Measurements from ENCODE around the gene IL22RA1.

The IL22RA1 gene

DNA sequence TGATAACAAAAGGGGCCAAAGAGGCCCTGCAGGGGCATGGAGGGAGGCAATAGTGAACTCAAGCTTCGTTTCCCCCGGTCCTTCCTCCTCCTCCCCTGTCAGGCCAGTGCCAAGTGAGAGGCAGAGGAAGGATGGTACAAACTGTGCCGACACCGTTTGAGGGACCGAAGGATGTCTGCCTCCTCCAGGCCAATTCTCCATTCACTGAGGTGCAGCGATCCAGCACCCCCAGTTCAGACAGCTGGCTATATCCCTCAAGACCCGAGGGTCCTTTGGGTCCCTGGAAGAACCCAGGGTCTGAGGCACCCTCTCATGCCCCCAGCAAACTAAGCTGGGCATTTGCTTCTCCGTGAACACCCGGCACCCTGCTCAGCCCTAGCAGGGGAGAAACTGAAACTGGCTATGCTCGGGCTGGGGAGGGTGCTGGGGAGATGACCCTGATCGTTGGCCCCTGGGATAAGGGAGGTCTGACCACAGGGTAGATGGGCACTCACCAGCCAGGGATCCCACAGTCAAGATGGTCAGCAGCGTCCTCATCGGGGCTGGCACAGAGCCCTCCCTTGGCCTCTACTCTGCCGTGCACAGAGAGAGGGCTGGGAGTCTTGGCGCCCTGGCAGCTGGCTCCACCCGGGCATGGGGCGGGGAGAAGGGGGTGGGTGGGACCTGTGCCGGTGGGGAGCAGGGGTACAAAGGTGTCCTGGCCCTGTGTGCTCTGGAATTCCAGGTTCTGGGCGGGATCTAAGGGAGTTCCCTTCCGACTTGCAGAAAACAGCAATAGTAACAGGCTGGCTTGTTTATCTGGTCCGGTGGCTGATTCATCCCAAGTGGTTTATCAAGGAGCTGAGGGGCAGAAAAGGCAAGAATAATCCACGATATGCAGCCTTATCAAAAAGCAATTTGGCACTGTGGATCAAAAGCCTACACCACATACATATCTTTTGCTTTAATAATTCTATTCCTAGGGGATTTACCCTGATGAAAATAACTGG, at the start of gene IL22RA1:
TSS of gene IL22RA1 (minus strand) at position 595 of the 989 bp plus-strand sequence. CDS start at position 537, 58 bp downstream.
- DNase-seq (ENCODE audit: low spot score), result no peak

- no peak for DNase-seq (ENCODE audit: low spot score)
Observed at GRCh38 chr1:24191860-24192259, 48.9 kb upstream of the IL22RA1 start.

DNA sequence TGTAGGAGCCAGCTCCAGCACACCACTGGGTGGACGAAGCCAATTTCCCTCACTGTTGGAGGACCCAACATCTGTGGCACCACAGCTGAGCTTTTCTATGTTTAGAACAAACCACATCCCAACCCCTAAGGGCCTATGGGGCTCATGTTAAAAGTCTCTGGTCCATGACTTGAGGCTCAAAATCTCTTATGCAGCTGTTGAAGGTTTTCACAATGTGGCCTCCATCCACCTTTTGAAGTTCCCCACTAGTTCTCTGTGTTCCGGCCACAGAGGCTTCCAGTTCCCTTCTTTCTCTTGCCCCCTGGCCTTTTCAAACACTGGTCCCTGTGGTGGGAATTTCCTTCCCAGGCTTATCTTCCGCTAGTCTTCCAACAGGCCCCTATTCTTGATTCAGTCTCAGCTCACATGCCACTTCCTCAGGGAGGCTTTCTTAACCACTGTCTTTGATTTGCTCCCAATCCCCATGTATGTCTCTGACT, 48.1 kb upstream of the IL22RA1 start:
- DNase-seq (ENCODE audit: low spot score), result no peak

- DNase-seq (ENCODE audit: low spot score), result peak; percentile 72
Observed at GRCh38 chr1:24189528-24189927, 46.6 kb upstream of the IL22RA1 start.

DNA sequence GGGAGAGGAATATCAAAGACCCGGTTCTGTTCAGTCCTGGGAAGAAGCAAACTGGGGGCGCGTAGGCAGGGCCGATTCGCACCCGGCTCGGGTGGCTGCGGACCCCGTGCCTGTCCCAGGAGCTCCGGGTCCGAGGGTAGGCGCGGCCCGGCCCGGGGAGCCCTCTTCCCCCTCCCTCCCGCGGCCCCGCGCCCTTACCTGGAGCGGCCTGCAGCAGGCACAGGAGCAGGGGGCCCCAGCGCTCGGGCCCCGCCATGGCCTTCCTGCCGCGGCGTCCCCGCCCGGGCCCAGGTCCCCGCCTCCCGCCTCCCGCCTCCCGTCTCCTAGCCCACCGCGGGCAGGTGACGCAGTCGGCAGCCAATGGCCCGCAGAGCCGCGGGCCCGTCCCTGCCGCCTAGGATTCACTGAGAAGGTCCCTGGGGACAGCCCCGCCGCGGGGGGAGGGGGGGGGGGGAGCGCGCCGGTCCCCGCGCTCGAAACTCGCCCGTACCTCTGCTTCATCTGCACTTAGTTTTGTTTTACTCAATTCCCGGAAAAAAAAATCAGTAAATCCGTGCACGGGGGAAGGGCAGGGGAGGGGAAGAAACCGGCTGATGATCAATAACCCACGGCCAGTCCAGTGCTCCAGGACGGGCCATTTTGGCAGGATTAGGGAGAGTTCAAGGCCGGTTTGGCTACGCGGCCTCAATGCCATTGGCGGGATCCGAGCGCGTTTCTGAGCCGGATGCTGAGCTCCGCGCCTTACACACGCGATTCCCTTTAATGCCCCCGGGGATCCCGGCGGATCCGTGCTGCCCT, 44.3 kb upstream of the IL22RA1 start, which contains the start of gene IFNLR1:
TSS of gene IFNLR1 (minus strand) at position 297 of the 798 bp plus-strand sequence. CDS start at position 256, 41 bp downstream.
- DNase-seq (ENCODE audit: low spot score), result no peak

GRCh38 chr1:24186711-24186992, 43.7 kb upstream of the IL22RA1 start:
- DNase-seq (ENCODE audit: low spot score), result no peak

- DNase-seq (ENCODE audit: low spot score), result no peak
Observed at GRCh38 chr1:24186031-24186710, 43.2 kb upstream of the IL22RA1 start.

DNA sequence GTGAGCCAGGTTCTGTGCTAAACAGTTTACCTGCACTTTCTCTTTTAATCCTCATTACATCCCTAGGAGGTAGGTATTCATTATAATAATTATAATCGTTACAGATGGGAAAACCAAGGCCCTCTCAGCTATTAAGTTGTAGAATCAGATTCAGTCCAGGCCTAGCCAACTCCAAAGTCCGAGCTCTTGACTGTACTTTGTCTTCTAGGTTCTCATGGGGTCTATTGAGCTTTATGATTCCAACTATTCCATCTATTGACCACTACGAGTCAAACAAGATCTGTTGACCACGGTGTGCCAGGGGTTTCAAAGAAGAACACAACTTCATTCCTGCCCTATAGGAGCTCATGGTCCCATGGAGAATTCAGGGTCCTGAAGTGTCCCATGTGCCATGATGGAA, 42.1 kb upstream of the IL22RA1 start:
- no peak for DNase-seq (ENCODE audit: low spot score)

GRCh38 chr1:24182061-24182460, 39.1 kb upstream of the IL22RA1 start:
- no peak for DNase-seq (ENCODE audit: low spot score)

GRCh38 chr1:24181619-24182018, 38.7 kb upstream of the IL22RA1 start:
- DNase-seq (ENCODE audit: low spot score), result no peak

- no peak for DNase-seq (ENCODE audit: low spot score)
Observed at GRCh38 chr1:24180676-24181075, 37.7 kb upstream of the IL22RA1 start.

- DNase-seq (ENCODE audit: low spot score), result no peak
Observed at GRCh38 chr1:24179251-24179840, 36.4 kb upstream of the IL22RA1 start.

- DNase-seq (ENCODE audit: low spot score), result no peak
Observed at GRCh38 chr1:24178407-24178806, 35.5 kb upstream of the IL22RA1 start.

DNA sequence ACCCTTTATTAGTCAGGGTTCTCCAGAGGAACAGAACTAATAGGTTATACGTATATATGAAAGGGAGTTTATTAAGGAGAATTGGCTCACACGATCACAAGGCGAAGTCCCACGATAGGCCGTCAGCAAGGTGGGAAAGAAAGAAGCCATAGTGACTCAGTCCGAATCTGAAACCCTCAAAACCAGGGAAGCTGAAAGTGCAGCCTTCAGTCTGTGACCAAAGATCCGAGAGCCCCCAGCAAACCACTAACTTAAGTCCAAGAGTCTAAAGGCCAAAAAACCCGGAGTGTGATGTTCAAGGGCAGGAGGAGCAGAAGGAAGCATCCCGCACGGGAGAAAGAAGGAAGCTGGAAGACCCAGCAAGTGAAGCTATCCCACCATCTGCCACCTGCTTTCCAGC, 34.2 kb upstream of the IL22RA1 start:
- no peak for DNase-seq (ENCODE audit: low spot score)

DNA sequence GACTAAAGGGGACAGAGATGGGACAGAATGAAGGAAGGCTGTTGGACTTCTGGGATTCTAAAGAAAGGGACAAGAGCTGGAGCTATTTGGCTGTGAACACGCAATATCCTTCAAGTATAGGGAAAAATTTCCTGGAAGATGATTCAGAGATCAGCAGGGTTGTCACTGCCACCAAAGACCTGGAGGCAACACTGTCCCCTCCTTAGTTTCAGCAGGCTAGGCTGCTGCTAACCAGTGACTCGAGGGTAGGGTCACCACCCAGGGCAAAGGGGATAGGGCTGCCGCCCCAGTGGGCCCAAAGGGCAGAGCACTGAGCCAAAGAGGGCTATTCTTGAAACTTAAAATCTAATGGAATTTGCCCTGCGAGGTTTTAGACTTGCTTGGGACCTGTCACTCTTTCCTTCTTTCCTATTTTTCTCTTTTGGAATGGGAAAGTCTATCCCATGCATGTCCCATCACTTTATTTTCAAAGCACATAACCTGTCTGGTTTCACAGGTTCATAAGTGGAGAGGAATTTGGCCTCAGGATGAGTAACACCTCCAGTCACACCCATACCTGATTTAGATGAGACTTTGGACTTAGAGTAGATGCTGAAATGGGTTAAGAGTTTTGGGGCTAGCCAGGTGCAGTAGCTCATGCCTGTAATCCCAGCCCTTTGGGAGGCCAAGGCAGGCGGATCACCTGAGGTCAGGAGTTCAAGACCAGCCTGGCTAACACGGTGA, 32.3 kb upstream of the IL22RA1 start:
- DNase-seq (ENCODE audit: low spot score), result no peak

DNA sequence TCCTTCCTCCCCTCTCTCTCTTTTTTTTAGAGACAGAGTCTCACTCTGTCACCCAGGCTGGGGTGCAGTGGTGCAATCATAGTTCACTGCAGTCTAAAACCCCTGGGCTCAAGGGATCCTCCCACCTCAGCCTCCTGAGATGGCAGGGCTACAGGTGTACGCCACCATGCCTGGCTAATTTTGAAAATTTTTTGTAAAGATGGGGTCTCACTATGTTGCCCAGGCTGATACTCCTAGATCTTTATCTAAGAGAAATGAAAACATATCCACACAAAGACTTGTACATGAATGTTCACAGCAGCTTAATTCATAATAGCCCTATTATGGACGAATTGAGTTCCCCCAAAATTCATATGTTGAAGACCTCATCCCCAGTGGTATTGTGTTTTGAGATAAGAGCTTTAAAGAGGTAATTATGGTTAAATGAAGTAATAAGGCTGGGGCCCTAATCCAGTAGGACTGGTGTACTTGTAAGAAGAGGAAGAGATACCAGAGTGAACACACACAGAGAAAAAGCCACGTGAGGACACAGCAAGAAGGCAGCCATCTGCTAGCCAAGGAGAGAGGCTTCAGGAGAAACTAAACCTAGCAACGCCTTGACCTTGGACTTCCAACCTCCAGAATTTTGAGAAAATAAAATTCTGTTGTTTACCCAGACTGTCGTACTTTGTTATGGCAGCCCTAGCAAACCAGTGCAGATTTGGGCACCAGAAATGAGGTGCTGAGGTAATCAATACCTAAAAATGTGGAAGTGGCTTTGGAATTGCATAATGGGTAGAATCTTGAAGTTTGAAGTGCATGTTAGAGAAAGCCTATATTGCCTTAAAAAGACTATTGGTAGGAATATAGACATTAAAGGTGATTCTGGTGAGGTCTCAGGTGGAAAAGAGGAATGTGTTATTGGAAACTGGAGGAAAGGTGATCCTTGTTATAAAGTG, 31.0 kb upstream of the IL22RA1 start:
- DNase-seq (ENCODE audit: low spot score), result no peak

DNA sequence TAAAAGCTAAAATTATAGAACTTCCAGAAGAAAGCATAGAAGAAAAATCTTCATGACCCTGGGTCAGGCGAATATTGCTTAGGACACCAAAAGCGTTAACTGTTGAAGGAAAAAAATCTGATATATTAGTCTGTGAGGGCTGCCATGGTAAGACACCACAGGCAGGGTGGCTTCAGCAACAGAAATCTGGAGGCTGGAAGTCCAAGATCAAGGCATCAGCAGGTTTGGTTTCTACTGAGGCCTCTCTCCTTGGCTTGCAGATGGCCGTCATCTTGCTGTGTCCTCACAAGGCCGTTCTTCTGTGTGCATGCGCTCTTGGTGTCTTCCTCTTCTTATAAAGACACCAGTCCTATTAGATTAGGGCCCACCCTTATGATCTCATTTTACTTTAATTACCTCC, 29.7 kb upstream of the IL22RA1 start:
- DNase-seq (ENCODE audit: low spot score), result no peak

- DNase-seq (ENCODE audit: low spot score), result no peak
Observed at GRCh38 chr1:24169286-24169685, 26.3 kb upstream of the IL22RA1 start.

DNA sequence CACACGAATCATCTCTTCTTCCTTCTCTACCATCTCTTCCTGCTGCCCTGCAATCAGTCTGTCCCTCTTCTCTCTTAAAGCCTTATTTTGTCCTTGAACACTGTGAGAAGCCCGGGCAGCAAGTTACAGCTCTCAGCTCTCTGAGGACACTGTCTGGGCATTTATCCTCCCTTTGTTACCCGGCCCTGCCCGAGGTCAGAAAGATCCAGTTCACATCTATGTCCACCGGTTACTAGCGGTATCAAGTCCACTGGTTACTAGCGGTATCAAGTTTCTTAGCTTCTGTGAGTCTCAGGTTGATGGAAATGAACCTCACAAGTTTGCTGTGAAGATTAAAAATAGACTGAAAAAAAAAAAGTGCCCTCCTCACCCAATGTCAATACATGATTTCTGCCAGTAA, 25.3 kb upstream of the IL22RA1 start:
- DNase-seq (ENCODE audit: low spot score), result no peak

GRCh38 chr1:24167008-24167407, 24.1 kb upstream of the IL22RA1 start:
- no peak for DNase-seq (ENCODE audit: low spot score)

All from pons (tissue), 1 donor.